Neutrophil (primary cell): ENCODE measurements around the gene NCOA5.

Experiments
- H3K27ac ChIP-seq: fragments of 200-600 bp; sonication (generic); 2 replicates; pipeline ENCODE4 v1.5.1; 2016; ENCODE audit warnings: mild to moderate bottlenecking, moderate library complexity
- H3K27me3 ChIP-seq: fragments of 200-600 bp; sonication (generic); 2 replicates; pipeline ENCODE4 v1.6.0; 2016; ENCODE audit warnings: mild to moderate bottlenecking
- H3K36me3 ChIP-seq: fragments of 200-600 bp; sonication (generic); 2 replicates; pipeline ENCODE4 v1.5.1; 2017
- H3K4me1 ChIP-seq, 2 experiments: fragments of 200-600 bp in 1 of 2; sonication (generic) in 1 of 2; 1 replicate in 1 of 2; 2 replicates in 1 of 2; pipeline versions ENCODE4 v1.5.1 to v1.6.1; 2013 to 2016; ENCODE audit warnings: low read depth in 1 of 2, low read length in 1 of 2, mild to moderate bottlenecking in 1 of 2, moderate library complexity in 1 of 2; ENCODE audit not compliant: control insufficient read depth in 1 of 2, insufficient read depth in 1 of 2
- H3K4me3 ChIP-seq, 2 experiments: fragments of 200-600 bp in 1 of 2; sonication (generic) in 1 of 2; 1 replicate in 1 of 2; 2 replicates in 1 of 2; pipeline ENCODE4 v1.5.1; 2013 to 2016; ENCODE audit warnings: low read depth in 1 of 2, low read length in 1 of 2, mild to moderate bottlenecking in 1 of 2, moderate library complexity in 1 of 2
- H3K9me3 ChIP-seq: fragments of 200-600 bp; sonication (generic); 2 replicates; pipeline ENCODE4 v1.5.1; 2016
- TF ChIP-seq, protein P1 (sequence below): fragments of 200-600 bp; sonication (generic); IDR thresholded peaks from 2 replicates; pipeline ENCODE4 v1.5.1; 2016; ENCODE audit warnings: antibody characterized with exemption

The NCOA5 gene

DNA sequence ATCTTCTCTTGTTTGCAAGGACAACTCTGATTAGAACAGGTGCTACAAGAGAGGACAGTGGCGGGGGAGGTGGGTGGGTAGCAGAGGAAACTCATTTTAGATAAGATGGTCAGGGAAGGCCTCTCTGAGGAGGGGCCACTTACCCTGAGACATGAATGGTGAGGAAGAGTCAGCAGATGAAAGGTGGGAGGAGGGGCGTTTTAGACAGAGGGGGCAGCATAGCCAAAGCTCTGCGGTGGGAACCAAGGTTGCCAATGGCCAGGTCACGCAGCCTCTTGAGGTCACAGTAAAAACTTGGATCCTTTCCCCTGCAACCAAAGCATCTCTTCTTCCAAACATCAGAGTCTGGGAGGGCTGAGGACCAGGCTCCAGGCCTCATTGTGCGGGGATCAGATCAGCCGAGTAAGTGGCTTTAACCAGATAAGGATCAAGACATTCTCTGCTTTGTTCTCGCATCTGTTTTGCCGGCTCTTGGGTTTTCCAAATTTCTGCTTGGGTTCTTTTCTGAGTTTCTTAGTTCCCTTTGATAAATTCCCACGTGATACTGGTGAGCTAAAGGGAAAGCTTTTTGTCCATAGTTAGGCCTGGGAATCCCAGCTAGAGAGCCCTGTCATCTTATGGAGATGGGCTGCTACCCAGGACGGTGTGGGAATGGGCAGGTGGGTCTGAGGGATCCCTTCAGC, 22.8 kb upstream of the NCOA5 start:
- H3K27ac ChIP-seq, result no peak overlapping the region
- peaks cover 3% of the 10 kb centered on the region in 2 experiments for H3K4me1 ChIP-seq
- H3K9me3 ChIP-seq, result no peaks in the 10 kb centered on the region
- no peak overlapping the region for H3K4me3 ChIP-seq
- H3K27me3 ChIP-seq, result peaks cover 91% of the 10 kb centered on the region
- TF ChIP-seq, protein P1, sequence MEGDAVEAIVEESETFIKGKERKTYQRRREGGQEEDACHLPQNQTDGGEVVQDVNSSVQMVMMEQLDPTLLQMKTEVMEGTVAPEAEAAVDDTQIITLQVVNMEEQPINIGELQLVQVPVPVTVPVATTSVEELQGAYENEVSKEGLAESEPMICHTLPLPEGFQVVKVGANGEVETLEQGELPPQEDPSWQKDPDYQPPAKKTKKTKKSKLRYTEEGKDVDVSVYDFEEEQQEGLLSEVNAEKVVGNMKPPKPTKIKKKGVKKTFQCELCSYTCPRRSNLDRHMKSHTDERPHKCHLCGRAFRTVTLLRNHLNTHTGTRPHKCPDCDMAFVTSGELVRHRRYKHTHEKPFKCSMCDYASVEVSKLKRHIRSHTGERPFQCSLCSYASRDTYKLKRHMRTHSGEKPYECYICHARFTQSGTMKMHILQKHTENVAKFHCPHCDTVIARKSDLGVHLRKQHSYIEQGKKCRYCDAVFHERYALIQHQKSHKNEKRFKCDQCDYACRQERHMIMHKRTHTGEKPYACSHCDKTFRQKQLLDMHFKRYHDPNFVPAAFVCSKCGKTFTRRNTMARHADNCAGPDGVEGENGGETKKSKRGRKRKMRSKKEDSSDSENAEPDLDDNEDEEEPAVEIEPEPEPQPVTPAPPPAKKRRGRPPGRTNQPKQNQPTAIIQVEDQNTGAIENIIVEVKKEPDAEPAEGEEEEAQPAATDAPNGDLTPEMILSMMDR, result no peak
- no peaks in the 10 kb centered on the region for H3K36me3 ChIP-seq

DNA sequence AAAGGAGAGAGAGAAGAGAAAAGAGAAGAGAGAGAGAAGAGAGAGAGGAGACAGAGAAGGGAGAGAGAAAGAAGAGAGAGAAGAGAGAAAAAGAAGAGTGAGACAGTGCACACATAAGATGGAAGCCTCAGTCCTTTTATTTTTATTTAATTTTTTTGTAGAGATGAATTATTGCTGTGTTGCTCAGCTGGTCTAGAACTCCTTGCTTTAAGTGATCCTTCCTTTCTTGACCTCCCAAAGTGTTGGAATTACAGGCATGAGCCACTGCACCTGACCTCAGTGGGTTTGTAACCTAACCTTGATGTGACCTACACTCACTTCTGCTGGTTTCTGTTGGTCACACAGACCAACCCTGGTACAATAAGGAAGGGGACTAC, 22.1 kb upstream of the NCOA5 start:
- H3K4me1 ChIP-seq, result no peaks in the 10 kb centered on the region
- H3K36me3 ChIP-seq, result no peaks in the 10 kb centered on the region
- H3K4me3 ChIP-seq, result no peak overlapping the region
- peaks cover 97% of the 10 kb centered on the region for H3K27me3 ChIP-seq
- no peak overlapping the region for H3K27ac ChIP-seq
- TF ChIP-seq, protein P1, result no peak
- H3K9me3 ChIP-seq, result no peaks in the 10 kb centered on the region

DNA sequence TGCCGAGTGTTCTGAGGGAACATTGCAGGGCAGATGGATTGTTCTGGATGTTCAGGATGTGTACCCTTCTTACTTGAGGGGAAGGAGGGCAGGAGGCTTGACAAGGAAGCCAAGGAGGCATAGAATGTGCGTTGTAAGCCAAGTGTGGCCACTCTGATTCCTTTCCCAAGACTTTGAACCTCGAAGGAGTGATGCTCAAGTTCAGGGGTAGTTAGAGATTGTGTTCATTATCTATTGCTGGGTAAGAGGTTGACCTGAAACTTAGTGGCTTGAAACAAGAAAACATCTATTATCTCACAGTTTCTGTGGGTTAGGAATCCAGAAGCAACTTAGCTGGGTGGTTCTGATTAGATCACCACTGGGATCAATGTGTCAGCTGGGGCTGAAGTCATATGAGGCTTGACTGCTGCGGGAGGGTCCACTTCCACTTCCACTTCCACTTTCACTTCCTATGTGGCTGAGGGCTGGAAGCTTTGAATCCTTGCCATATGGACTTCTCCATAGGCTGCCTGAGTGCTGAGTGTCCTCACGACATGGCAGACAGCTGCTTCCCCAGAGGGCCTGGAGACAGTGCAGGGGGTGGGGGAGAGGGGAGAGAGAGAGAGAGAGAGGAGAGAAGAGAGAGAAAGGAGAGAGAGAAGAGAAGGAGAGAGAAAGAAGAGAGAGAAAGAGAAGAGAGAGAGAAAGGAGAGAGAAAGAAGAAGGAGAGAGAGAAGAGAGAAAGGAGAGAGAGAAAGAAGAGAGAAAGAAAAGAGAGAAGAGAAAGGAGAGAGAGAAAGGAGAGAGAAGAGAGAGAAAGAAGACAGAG, 21.5 kb upstream of the NCOA5 start:
- H3K27me3 ChIP-seq, result peaks cover 99% of the 10 kb centered on the region
- TF ChIP-seq, protein P1, result no peak

DNA sequence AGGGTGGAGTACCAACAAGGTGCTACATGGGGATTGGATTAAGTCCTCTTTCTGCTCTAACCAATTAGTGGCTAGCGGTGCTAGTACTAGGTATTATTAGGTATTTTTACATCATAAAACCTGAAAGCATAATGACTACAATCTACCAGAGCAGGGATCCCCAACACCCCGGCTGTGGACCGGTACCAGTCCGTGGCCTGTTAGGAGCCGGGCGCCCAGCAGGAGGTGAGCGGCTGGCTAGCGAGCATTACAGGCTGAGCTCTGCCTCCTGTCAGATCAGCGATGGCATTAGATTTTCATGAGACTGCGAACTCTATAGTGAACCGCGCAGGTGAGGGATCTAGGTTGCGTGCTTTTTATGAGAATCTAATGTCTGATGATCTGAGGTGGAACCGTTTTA, 19.2 kb upstream of the NCOA5 start:
- TF ChIP-seq, protein P1, result no peak
- Histone ChIP-seq H3K27me3 (peaks cover 99% of the 10 kb centered on the region), H3K4me3 (no peak overlapping the region), H3K36me3 (no peaks in the 10 kb centered on the region), H3K27ac (no peak overlapping the region), H3K9me3 (no peaks in the 10 kb centered on the region), H3K4me1 (no peaks in the 10 kb centered on the region)

More for the DNA sequence above, 21.5 kb upstream of the NCOA5 start:
- H3K36me3 ChIP-seq, result no peaks in the 10 kb centered on the region
- no peaks in the 10 kb centered on the region for H3K9me3 ChIP-seq
- H3K27ac ChIP-seq, result no peak overlapping the region
- H3K4me1 ChIP-seq, result no peaks in the 10 kb centered on the region
- H3K4me3 ChIP-seq, result no peak overlapping the region

DNA sequence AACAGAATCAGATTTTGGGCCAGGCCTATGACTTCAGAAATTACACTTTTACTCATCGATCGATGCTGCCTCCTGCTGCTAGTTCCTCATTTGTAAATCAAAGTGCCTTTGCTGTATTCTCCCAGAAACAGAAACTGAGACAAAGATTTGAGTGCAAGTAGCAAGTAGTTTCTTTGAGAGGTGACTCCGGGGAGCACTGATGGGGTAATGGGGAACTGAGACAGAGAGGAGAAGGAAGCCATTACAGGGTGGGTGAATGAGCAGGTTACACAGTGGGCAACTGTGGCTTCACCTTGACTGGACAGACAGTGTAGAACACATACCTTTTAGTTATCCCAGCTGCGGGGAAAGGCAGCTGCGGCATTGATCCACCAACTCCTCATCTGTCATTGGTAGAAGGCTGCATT, 18.7 kb upstream of the NCOA5 start:
- H3K27me3 ChIP-seq, result peaks cover 99% of the 10 kb centered on the region
- H3K4me1 ChIP-seq, result no peaks in the 10 kb centered on the region
- H3K4me3 ChIP-seq, result no peak overlapping the region
- no peak overlapping the region for H3K27ac ChIP-seq
- no peaks in the 10 kb centered on the region for H3K36me3 ChIP-seq
- no peaks in the 10 kb centered on the region for H3K9me3 ChIP-seq
- TF ChIP-seq, protein P1, result no peak
